GM18867 (cell line): ENCODE data around the gene SBK1.

Experiments used
- ATAC-seq: cut with Tn5 transposase; IDR thresholded peaks from one replicate; pipeline ENCODE4 v1.9.1; 2021; ENCODE audit warnings: mild to moderate bottlenecking, moderate library complexity; ENCODE audit not compliant: unreplicated experiment

Gene SBK1

GRCh38 chr16:28304214-28304613 lies 11.9 kb downstream of the SBK1 start:
- no peak for ATAC-seq

- no peak for ATAC-seq
These were observed 15.6 kb downstream of the SBK1 start for GRCh38 chr16:28307936-28308335.

GRCh38 chr16:28308794-28309584 lies 16.7 kb downstream of the SBK1 start:
- ATAC-seq = no peak

DNA sequence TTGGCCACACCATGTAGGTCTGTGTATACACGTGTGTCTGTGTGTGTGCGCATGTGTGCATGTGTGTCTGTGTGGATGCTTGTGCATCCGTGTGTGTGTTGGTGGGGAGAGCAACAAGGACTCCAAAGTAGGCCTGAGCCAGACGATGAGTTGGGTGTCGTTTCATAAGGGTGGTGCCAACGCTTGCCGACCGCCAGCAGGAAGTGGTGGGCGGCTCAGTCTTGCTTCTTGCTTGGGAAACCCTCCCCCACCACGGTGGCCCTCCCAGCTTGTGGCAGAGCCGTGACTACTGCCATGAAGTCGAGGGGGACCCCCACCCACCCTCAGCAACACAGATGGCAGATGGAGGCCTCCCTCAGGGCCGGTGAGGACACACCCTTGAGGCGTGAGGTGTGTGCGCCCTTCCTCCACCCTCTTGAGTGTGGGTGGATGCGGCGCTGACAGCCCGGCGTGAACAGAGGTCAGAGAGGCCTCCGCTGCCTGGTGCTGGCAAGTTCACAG lies 17.5 kb downstream of the SBK1 start:
- no peak for ATAC-seq

DNA sequence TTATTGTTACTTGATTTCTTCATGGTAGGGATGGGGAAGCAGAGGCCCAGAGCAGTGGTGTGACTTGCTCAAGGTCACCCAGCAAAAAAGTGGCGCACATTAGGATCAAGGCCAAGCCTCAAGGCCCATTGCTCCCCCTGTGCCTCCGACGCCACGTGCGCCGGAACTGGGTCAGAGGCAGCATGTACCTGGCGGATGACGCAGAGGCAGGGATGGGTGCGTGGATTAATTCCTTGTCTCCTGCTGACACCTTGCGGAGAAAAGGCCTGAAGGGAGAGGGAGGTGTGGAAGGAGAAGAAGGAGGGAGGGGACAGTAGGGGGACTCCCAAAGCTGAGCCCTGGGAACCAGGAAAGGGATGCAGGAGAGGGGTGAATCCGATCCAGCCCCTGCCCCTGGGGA lies 18.5 kb downstream of the SBK1 start:
- no peak for ATAC-seq

DNA sequence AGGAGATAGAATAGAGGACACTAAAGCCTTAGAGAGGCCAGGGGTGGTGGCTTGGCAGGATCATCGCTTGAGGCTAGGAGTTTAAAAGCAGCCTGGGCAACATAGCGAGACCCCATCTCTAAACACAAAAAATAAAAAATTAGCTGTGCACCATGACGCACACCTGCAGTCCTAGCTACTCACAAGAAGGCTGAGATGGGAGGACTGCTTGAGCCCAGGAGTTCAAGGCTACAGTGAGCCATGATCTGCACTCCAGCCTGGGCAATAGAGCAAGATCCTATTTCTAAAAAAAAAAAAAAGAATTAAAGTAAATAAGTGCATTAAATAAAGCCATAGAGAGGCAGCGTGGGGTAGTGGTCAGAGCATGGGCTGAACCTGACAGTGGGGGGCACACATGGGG lies 19.1 kb downstream of the SBK1 start:
- ATAC-seq = no peak

GRCh38 chr16:28311913-28312312 lies 19.6 kb downstream of the SBK1 start:
- ATAC-seq = no peak

DNA sequence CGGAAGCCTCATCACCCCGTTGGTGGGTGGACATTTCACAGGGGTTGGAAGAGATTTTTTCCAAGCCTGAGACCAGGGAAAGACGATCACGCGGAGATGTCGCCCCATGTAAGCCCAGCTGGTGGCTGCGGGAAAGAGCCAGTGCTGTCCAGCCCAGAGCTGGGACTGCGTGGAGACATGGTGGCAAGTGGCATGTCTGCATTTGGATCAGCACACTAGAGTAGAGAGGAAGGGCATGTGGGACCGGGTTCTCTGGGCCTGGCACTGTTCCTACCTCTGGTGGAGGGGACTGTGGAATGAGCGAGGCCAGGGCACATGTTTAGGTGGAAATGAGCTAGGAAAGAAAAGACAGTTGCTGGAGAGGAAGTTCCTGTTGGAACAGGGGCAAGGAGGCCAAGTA lies 20.0 kb downstream of the SBK1 start:
- no peak for ATAC-seq

- ATAC-seq = no peak
These were observed 21.3 kb downstream of the SBK1 start for GRCh38 chr16:28313587-28313986.

- ATAC-seq = no peak
These were observed 23.7 kb downstream of the SBK1 start for GRCh38 chr16:28316054-28316453.

DNA sequence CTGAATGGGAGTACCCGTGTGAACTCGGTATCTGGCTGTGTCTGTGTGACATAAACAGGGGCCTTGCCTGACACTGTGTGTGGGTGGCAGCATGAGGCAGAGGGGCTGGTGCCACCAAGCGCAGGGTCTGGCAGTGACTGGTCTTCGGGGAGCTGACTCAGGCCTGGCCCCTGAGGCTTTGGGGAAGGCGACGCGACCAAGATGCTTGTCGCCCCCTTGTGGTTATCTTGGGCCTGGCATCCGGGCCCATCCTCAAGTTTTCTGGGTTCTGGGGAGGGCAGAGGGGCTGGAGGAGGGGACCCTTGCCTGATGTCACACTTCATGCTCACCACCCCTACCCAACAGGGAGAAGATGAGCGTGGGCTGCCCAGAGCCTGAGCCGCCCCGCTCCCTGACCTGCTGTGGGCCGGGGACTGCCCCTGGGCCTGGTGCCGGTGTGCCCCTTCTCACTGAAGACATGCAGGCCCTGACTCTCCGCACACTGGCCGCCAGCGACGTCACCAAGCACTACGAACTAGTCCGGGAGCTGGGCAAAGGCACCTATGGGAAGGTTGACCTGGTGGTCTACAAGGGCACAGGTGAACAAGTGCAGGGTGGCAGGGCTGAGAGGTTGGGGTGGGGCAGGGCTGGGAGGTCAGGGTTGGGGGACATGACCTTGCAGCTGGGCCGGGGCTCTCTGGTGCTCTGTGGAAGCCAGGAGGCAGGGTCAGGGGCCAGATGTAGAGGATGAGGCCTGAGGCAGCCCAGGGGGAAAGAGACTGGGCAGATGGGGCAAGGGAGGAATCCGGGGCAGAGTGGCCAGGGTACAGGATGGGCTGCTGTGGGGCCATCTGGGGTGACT lies 24.9 kb downstream of the SBK1 start:
- ATAC-seq = no peak

GRCh38 chr16:28318042-28318744 lies 25.9 kb downstream of the SBK1 start:
- ATAC-seq = no peak

DNA sequence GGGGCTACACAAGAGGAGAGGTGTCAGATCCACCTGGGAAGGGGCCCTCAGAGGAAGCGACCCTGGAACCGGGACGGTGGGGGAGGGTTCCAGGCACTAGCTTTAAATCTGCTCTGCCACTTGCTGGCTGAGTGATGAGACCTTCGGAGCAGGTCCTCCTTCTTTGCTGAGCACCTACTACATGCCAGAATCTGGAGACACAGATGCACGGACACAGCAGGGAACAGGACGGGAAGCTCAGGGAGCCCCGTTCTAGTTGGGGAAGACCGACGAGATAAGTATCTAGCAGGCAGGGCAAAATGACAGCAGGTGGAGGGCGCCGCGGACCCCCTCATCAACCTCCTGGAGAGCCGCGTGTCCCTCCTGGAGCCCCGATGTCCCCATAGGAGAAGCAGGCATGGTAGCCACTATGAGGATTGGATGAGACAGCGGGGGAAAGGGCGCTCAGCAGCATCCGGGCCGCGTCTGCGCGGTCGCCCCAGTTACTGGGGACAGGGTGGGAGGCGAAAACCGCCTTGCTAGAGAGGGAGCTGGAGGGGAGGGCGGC lies 27.2 kb downstream of the SBK1 start:
- no peak for ATAC-seq

DNA sequence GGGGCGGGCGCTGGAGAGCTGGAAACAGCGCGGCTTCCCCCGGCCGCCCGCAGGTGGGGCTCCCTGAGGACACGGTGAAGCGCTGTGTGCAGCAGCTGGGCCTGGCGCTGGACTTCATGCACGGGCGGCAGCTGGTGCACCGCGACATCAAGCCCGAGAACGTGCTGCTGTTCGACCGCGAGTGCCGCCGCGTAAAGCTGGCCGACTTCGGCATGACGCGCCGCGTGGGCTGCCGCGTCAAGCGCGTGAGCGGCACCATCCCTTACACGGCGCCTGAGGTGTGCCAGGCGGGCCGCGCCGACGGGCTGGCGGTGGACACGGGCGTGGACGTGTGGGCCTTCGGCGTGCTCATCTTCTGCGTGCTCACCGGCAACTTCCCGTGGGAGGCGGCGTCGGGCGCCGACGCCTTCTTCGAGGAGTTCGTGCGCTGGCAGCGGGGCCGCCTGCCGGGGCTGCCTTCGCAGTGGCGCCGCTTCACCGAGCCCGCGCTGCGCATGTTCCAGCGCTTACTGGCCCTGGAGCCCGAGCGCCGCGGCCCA lies 27.8 kb downstream of the SBK1 start:
- no peak for ATAC-seq

- no peak for ATAC-seq
These were observed 28.4 kb downstream of the SBK1 start for GRCh38 chr16:28320741-28321140.

DNA sequence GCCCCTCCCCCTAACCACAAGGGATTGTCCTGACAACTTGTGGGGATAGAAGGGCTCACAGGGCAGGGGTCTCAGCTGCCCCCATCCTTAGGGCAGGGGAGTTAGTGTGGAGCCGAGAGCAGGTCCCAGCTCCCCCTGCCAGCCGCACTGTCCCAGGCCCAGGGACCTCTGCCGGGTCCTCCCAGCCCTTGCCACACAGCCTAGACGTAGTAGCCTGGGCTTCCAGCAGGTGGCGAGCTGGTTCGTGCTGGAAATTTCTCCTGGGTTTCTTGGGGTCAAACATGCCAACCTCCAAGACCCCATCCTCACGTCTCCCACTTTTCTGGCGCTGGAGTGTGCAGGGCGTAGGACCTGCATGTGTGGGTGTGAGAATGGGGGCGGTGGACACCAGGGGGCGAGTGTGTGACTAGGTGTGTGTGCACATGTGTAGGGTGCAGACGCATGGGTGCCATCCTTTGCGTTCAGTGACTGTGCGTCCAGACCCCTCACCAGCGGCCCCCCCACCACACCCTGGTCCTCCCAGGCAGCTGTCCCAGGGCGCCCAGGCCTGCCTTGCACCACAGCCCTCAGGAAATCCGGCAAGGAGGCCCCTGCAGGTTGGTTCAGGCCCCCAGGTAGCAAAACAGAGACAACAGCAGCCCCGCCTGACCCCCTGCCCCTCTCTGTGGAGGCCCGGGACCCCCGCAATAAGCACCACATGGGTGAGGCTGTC lies 29.5 kb downstream of the SBK1 start:
- no peak for ATAC-seq

- no peak for ATAC-seq
These were observed 32.0 kb downstream of the SBK1 start for GRCh38 chr16:28324235-28324886.

- ATAC-seq = no peak
These were observed 32.6 kb downstream of the SBK1 start for GRCh38 chr16:28324887-28325279.

- ATAC-seq = no peak
These were observed 34.7 kb downstream of the SBK1 start for GRCh38 chr16:28326881-28327610.
